ENCODE results near the gene RNF225.

- TF ChIP-seq CTCF (conservative IDR thresholded peaks at IDR 0.05; ENCODE audit: low read length) (no peak), EZH2phosphoT487 (IDR thresholded peaks at IDR 0.05; ENCODE audit: borderline replicate concordance) (no peak)
These were observed 33.2 kb downstream of the RNF225 start for GRCh38 chr19:58428617-58429016.
